Stomach (tissue), 9 donors: ENCODE results near the gene JMJD1C. TPM values are rescaled to one million over a fixed set of nuclear protein-coding genes. Genes with fewer than 3 reads are reported as not detected.
"Not testable (repeated sequence)": the region's sequence is repeated elsewhere in the genome, so short reads cannot be mapped to it uniquely, and the experiment has no call there.

Experiments used
- DNase-seq, 2 donors: peaks; one replicate each; pipeline versions ENCODE4 v3.0.0 to v3.0.0-alpha.2; 2013 to 2019
- H3K27ac ChIP-seq, 5 donors: fragments of 200-600 bp in 4 of 5; sonication (generic) in 4 of 5; one replicate each; pipeline ENCODE4 v1.5.1; 2013 to 2019; ENCODE audit warnings: mild to moderate bottlenecking in 1 of 5, moderate library complexity in 1 of 5
- H3K27me3 ChIP-seq, 3 donors: fragments of 200-600 bp; sonication (generic); one replicate each; pipeline ENCODE4 v1.5.1; 2017 to 2019; ENCODE audit warnings: mixed run types in 1 of 3
- H3K36me3 ChIP-seq, 4 donors: fragments of 200-600 bp; sonication (generic); 1 replicate in 3 of 4; 2 replicates in 1 of 4; pipeline ENCODE4 v1.5.1; 2016 to 2019
- H3K4me1 ChIP-seq, 4 donors: fragments of 200-600 bp; sonication (generic); one replicate each; pipeline ENCODE4 v1.5.1; 2016 to 2019
- H3K4me3 ChIP-seq, 4 donors: fragments of 200-600 bp; sonication (generic) in 3 of 4; one replicate each; pipeline ENCODE4 v1.5.1; 2016 to 2019; ENCODE audit warnings: mild to moderate bottlenecking in 1 of 4
- H3K9me3 ChIP-seq, 4 donors: fragments of 200-600 bp; sonication (generic); one replicate each; pipeline ENCODE4 v1.5.1; 2016 to 2019
- EP300 ChIP-seq: sonication (generic); formaldehyde crosslinking; IDR thresholded peaks from one replicate; pipeline ENCODE4 v1.6.1; 2017; ENCODE audit warnings: antibody characterized with exemption
- POLR2A ChIP-seq, 4 donors: fragments of 450-650 bp; IDR thresholded peaks; one replicate each; pipeline ENCODE4 v1.6.1; 2016; ENCODE audit warnings: antibody characterized with exemption in 4 of 4, control low read depth in 2 of 4, mild to moderate bottlenecking in 1 of 4, moderate library complexity in 1 of 4
- POLR2AphosphoS5 ChIP-seq, 3 donors: sonication (generic); formaldehyde crosslinking; IDR thresholded peaks; one replicate each; pipeline ENCODE4 v1.6.1; 2016; ENCODE audit warnings: antibody characterized with exemption in 3 of 3
- WGBS, 5 donors: extraction: QIAGEN DNeasy Blood & Tissue Kit in 3 of 5; methylation state at CpG; one replicate each; pipeline versions ENCODE4 v1.1.5 to v1.1.7; 2013 to 2018; 5-methylcytosine and 5-hydroxymethylcytosine counted together
- intact Hi-C: fragments of 100-400 bp; cut with DNase I; formaldehyde crosslinking; loops from one replicate; pipeline ENCODE4 v1.15.1; 2023; ENCODE audit warnings: low total_unique reads
- polyA plus RNA-seq, 3 donors: library from polyadenylated mRNA; stranded (reverse); fragments of 200-250 nt; gene quantifications; one replicate each; pipeline ENCODE4 v1.2.3, GENCODE V29; 2013
- total RNA-seq, 5 donors: library from RNA; depleted of rRNA; stranded (reverse); fragments of >200 nt; gene quantifications; one replicate each; pipeline versions ENCODE4 v1.1.0 to v1.2.3, GENCODE V29; 2014 to 2016
- TF ChIP-seq, protein P1 (sequence below), 7 experiments: fragments of 450-650 bp in 4 of 7; fragments of 200-600 bp in 3 of 7; sonication (generic) in 3 of 7; IDR thresholded peaks; one replicate each; pipeline ENCODE4 v1.5.1; 2016 to 2019; ENCODE audit warnings: antibody characterized with exemption in 7 of 7, control low read depth in 2 of 7, mild to moderate bottlenecking in 1 of 7
- donor health status: healthy with polysubstance abuse.
- donor health status: Bipolar disorder and iron deficiency.
- donor health status: healthy.

JMJD1C gene
- total and polyA plus RNA-seq, 8 donors = 13.6 to 235 (median 33.5) TPM

DNA sequence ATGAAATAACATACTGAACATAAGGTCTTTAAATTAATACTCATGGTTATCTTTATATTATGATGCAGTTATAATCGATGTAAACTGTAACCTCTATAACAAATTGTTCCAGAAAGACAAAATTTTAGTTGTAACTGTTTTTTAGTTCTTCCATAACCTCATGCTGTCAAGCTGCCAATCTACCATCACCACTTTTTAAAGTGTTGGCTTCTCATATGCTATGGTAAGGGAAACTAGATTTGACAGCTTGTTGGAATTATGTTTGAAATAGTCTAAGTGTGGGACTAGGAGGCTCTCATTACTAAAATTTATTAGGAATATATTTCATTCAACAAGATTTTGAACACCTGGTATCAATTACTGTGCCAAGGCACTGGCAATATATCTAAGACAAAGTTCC is 227.3 kb downstream of the JMJD1C start:
- no peaks in the 10 kb centered on the region for H3K27me3 ChIP-seq
- no peaks in the 10 kb centered on the region for H3K9me3 ChIP-seq
- WGBS, 5 donors = 80 to 88% (median 85%) methylated on average over 1 of the region's 1 CpG
- peaks cover 11 to 83% (median 45%) of the 10 kb centered on the region in 4 donors for H3K4me1 ChIP-seq
- H3K4me3 ChIP-seq = no peak overlapping the region
- intact Hi-C loops = no loop called here
- H3K36me3 ChIP-seq = no peaks in the 10 kb centered on the region
- no peak for DNase-seq
- TF ChIP-seq, protein P1, sequence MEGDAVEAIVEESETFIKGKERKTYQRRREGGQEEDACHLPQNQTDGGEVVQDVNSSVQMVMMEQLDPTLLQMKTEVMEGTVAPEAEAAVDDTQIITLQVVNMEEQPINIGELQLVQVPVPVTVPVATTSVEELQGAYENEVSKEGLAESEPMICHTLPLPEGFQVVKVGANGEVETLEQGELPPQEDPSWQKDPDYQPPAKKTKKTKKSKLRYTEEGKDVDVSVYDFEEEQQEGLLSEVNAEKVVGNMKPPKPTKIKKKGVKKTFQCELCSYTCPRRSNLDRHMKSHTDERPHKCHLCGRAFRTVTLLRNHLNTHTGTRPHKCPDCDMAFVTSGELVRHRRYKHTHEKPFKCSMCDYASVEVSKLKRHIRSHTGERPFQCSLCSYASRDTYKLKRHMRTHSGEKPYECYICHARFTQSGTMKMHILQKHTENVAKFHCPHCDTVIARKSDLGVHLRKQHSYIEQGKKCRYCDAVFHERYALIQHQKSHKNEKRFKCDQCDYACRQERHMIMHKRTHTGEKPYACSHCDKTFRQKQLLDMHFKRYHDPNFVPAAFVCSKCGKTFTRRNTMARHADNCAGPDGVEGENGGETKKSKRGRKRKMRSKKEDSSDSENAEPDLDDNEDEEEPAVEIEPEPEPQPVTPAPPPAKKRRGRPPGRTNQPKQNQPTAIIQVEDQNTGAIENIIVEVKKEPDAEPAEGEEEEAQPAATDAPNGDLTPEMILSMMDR (IDR thresholded peaks at IDR 0.05) = no peak
- TF ChIP-seq POLR2A (IDR thresholded peaks at IDR 0.05) (no peak), POLR2AphosphoS5 (IDR thresholded peaks at IDR 0.05) (no peak), EP300 (no peak)
- H3K27ac ChIP-seq = peak overlapping the region in 1 of 5 donors; percentile 78

- Histone ChIP-seq H3K27ac (peak overlapping the region in 4 of 5 donors; percentile 67 to 88 (median 76)), H3K36me3 (no peaks in the 10 kb centered on the region), H3K4me1 (peaks cover 11 to 76% (median 40%) of the 10 kb centered on the region in 4 donors), H3K9me3 (no peaks in the 10 kb centered on the region), H3K27me3 (no peaks in the 10 kb centered on the region), H3K4me3 (no peak overlapping the region)
- intact Hi-C loops = no loop called here
- no peak for TF ChIP-seq POLR2A (IDR thresholded peaks at IDR 0.05)
- no peak for TF ChIP-seq POLR2AphosphoS5 (IDR thresholded peaks at IDR 0.05)
- TF ChIP-seq, protein P1 (IDR thresholded peaks at IDR 0.05) = no peak
- TF ChIP-seq EP300 = no peak
- DNase-seq = peak in 1 of 2 donors; percentile 38
- WGBS, 5 donors = 81 to 93% (median 90%) methylated on average over 3 of the region's 3 CpGs
These were observed 228.4 kb downstream of the JMJD1C start for GRCh38 chr10:63237396-63237795.

DNA sequence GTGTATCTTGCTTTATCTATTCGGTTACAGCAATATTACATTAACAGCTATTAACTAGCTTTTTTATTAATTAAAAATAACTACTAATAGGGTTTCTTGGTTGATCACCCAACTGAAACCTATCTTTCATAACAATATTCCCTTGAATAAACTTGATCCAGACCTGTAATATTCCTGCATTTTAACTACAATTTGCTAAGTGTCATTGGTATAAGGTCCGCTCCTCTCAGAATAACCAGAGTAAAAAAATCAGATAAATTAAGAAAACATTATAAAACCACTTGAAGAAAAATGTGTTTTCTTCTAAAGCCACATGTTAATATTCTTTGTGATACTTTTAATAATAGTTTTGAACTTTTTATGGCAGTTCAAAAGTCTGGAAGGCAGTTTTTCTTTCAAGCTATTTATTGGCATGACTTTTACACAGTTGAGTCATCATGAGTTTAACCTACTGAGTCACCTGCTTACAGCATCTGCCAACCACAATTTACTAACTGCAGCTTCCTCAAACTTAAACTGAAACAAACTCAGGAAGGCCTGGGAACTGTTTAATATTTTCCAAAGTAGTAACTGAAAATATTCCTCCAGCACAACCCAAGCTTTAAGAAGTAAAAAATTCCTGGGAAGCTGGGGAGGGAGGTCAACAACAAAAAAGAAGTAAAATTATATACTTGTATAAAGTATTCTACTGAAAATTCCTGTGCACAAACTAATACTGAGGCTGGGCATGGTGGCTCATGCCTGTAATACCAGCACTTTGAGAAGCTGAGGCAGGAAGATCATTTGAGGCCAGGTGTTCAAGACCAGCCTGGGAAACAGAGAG is 229.5 kb downstream of the JMJD1C start:
- DNase-seq = peak in 1 of 2 donors; percentile 78
- Histone ChIP-seq H3K4me3 (no peak overlapping the region), H3K9me3 (no peaks in the 10 kb centered on the region), H3K36me3 (no peaks in the 10 kb centered on the region), H3K4me1 (peaks cover 7 to 75% (median 36%) of the 10 kb centered on the region in 4 donors), H3K27ac (peak overlapping the region; percentile 67 to 88 (median 74)), H3K27me3 (no peaks in the 10 kb centered on the region)
- intact Hi-C loops = no loop called here
- 78 to 85% (median 82%) methylated on average over 2 of the region's 2 CpGs for WGBS, 5 donors
- peak; percentile 31 to 83 (median 60) for TF ChIP-seq POLR2AphosphoS5 (IDR thresholded peaks at IDR 0.05)
- TF ChIP-seq EP300 = no peak

DNA sequence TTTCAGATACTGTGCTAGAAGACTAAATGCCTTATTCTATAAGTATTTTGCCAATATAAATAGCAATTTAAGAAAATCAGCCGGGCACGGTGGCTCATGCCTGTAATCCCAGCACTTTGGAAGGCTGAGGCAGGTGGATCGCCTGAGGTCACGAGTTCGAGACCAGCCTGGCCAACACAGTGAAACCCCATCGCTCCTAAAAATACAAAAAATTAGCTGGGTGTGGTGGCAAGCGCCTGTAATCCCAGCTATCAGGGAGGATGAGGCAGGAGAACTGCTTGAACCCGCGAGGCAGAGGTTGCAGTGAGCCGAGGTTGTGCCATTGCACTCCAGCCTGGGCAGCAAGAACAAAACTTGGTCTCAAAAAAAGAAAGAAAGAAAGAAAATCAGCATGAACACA is 230.6 kb downstream of the JMJD1C start:
- H3K4me1 ChIP-seq = peaks cover 8 to 72% (median 33%) of the 10 kb centered on the region in 4 donors
- H3K27me3 ChIP-seq, intact Hi-C loops, H3K4me3 ChIP-seq, H3K9me3 ChIP-seq, DNase-seq, H3K36me3 ChIP-seq: not testable (repeated sequence)
- peak overlapping the region in 1 of 5 donors; percentile 10 for H3K27ac ChIP-seq
- WGBS, 5 donors = 87 to 99% (median 97%) methylated on average over 10 of the region's 10 CpGs

DNA sequence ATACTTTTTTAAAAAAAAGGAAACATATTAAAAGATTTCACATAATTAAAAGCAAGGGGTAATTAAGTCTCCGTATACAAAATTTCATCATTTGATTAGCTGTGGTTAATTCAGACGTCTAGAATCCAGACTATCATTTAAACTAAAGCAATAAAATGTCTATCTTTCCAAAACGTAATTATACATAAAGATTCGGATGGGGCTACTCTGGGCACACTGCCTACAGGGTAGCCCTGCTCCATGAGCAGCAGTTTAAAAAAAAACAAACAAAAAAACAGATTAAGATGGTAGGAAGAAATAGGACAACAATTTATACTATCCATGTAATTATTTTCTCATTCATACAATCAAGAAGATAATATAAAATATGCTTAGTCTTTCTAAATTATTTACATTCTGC is 236.6 kb downstream of the JMJD1C start:
- intact Hi-C loops = no loop called here
- H3K9me3 ChIP-seq = no peaks in the 10 kb centered on the region
- no peak overlapping the region for H3K27ac ChIP-seq
- H3K4me3 ChIP-seq = no peak overlapping the region
- no peaks in the 10 kb centered on the region for H3K27me3 ChIP-seq
- no peak for DNase-seq
- peaks cover 0 to 57% (median 32%) of the 10 kb centered on the region in 4 donors for H3K4me1 ChIP-seq
- TF ChIP-seq POLR2AphosphoS5 (IDR thresholded peaks at IDR 0.05) (no peak), EP300 (no peak), POLR2A (IDR thresholded peaks at IDR 0.05) (no peak)
- TF ChIP-seq, protein P1 (IDR thresholded peaks at IDR 0.05) = no peak
- H3K36me3 ChIP-seq = no peaks in the 10 kb centered on the region
- 59 to 68% (median 64%) methylated on average over 4 of the region's 4 CpGs for WGBS, 5 donors
